SKM-1 (cell line): Measurements from ENCODE around the gene TMEM158.

Source experiments
- DNase-seq: peaks from one replicate; lab custom pipeline; 2025; ENCODE audit not compliant: unreplicated experiment; lab: John Stamatoyannopoulos, UW

TMEM158 gene

GRCh38 chr3:45204136-45204535 lies 22.0 kb downstream of the TMEM158 start:
- no peak for DNase-seq

GRCh38 chr3:45199837-45200648 lies 26.0 kb downstream of the TMEM158 start:
- DNase-seq, result no peak

- DNase-seq, result no peak
Observed at GRCh38 chr3:45198264-45199260, 27.5 kb downstream of the TMEM158 start.

GRCh38 chr3:45194791-45195190 lies 31.3 kb downstream of the TMEM158 start:
- no peak for DNase-seq

- DNase-seq, result no peak
Observed at GRCh38 chr3:45191924-45192417, 34.1 kb downstream of the TMEM158 start.

- DNase-seq, result no peak
Observed at GRCh38 chr3:45191424-45191823, 34.7 kb downstream of the TMEM158 start.

- no peak for DNase-seq
Observed at GRCh38 chr3:45188719-45189659, 37.1 kb downstream of the TMEM158 start.

- no peak for DNase-seq
Observed at GRCh38 chr3:45187694-45188141, 38.4 kb downstream of the TMEM158 start.

GRCh38 chr3:45186871-45187270 lies 39.2 kb downstream of the TMEM158 start:
- DNase-seq, result no peak

- DNase-seq, result no peak
Observed at GRCh38 chr3:45185461-45185860, 40.6 kb downstream of the TMEM158 start.

GRCh38 chr3:45185052-45185451 lies 41.0 kb downstream of the TMEM158 start:
- no peak for DNase-seq

GRCh38 chr3:45183872-45184262 lies 42.2 kb downstream of the TMEM158 start:
- no peak for DNase-seq

GRCh38 chr3:45182915-45183871 lies 42.9 kb downstream of the TMEM158 start:
- no peak for DNase-seq

GRCh38 chr3:45181496-45181895 lies 44.6 kb downstream of the TMEM158 start:
- no peak for DNase-seq

GRCh38 chr3:45180899-45181298 lies 45.2 kb downstream of the TMEM158 start:
- DNase-seq, result no peak

GRCh38 chr3:45180051-45180450 lies 46.0 kb downstream of the TMEM158 start:
- no peak for DNase-seq

- no peak for DNase-seq
Observed at GRCh38 chr3:45179163-45179562, 46.9 kb downstream of the TMEM158 start.

GRCh38 chr3:45178183-45179023 lies 47.7 kb downstream of the TMEM158 start:
- DNase-seq, result no peak
